ENCODE results near the gene POU3F4. TPM values are rescaled to one million over a fixed set of nuclear protein-coding genes. Genes with fewer than 3 reads are reported as not detected.

Gene POU3F4
- total RNA-seq = under 1 TPM in 1 of 4 donors, not detected in 3; 0.06 TPM

- Histone ChIP-seq H3K9me3 (no peaks in the 10 kb centered on the region), H3K4me1 (peaks cover 0 to 24% (median 17%) of the 10 kb centered on the region in 4 donors), H3K4me3 (peak within 1 kb of the TSS in 2 of 4 donors; percentile 22 to 24), H3K27ac (replicated peaks in 1 of 4) (no peak within 1 kb of the TSS), H3K36me3 (no peaks in the 10 kb centered on the region), H3K27me3 (peaks cover 0 to 92% (median 9%) of the 10 kb centered on the region in 4 donors)
- 33% methylated on average over 8 of the region's 25 CpGs for WGBS
- no peak for DNase-seq (ENCODE audit: extremely low spot score)
- intact Hi-C loops (cut with DNase I) = no loop called here
- no peak for TF ChIP-seq CTCF (IDR thresholded peaks at IDR 0.05)
- TF ChIP-seq EP300 (IDR thresholded peaks at IDR 0.05) = no peak
Measured at GRCh38 chrX:83508006-83508405, at the start of gene POU3F4. TSS of gene POU3F4 (plus strand) at chrX:83508290. CDS start at chrX:83508325, 35 bp downstream.

GRCh38 chrX:83469551-83469950, 38.5 kb upstream of the POU3F4 start:
- no peak overlapping the region for H3K4me3 ChIP-seq
- peak in 2 of 3 experiments; percentile 10 to 18 for TF ChIP-seq CTCF (IDR thresholded peaks at IDR 0.05)
- no peak for TF ChIP-seq POLR2A (IDR thresholded peaks at IDR 0.05; ENCODE audit: low read depth)
- no peaks in the 10 kb centered on the region for H3K9me3 ChIP-seq
- no peaks in the 10 kb centered on the region for H3K4me1 ChIP-seq
- no peak for DNase-seq (ENCODE audit: extremely low spot score)
- no peaks in the 10 kb centered on the region for H3K27me3 ChIP-seq
- H3K27ac ChIP-seq (replicated peaks in 1 of 4) = no peak overlapping the region
- intact Hi-C loops (cut with DNase I) = no loop called here
- H3K36me3 ChIP-seq = no peaks in the 10 kb centered on the region

DNA sequence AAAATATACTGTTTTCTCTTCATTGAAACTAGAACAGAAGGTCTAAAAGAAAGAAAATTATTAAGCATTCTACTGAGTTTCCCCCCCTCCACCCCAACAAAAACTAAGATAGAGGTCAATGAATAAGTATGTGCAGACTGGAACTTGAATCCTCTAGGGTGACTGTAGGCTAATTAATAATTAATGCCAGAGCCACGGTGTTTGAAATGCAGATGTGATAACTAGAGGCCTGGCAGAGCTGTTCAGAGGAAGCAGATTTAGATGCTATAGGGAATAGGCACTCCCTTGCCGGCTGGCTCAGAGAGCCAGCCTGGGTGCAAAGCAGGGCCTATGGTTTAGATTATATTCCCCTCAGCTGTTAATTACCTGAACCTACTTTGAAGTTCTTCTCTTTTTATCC, 12.2 kb upstream of the POU3F4 start:
- no peak for TF ChIP-seq POLR2AphosphoS5 (IDR thresholded peaks at IDR 0.05)
- no peak for TF ChIP-seq POLR2A (IDR thresholded peaks at IDR 0.05; ENCODE audit: low read depth)
- TF ChIP-seq EP300 (IDR thresholded peaks at IDR 0.05) = no peak
- TF ChIP-seq CTCF (IDR thresholded peaks at IDR 0.05) = no peak
- Histone ChIP-seq H3K27me3 (peaks cover 0 to 2% (median 0%) of the 10 kb centered on the region in 4 donors), H3K9me3 (no peaks in the 10 kb centered on the region), H3K27ac (replicated peaks in 1 of 4) (no peak overlapping the region), H3K36me3 (no peaks in the 10 kb centered on the region), H3K4me1 (no peaks in the 10 kb centered on the region), H3K4me3 (no peak overlapping the region)
- no peak for DNase-seq (ENCODE audit: extremely low spot score)
- intact Hi-C loops (cut with DNase I) = no loop called here
- 40% methylated on average over 2 of the region's 2 CpGs for WGBS

DNA sequence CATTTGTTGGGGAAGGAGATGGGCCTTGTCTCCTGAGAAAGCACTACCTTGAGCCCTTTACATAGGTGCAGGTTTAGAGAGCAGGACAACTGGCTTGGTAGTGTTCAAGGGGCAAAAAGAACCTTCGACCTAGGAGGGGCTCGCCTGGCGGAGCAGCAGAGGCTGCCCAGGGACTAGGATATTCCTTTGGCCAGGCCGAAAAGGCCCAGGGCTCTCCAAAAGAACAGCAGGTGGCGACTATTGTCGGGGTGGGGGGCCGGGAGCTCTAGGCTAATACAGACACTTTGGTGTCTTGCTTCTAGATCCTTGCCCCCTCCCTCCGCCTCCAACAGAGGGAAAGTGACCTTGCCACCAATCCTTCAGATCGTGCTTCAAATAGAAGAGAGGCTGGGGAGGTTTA, 7.1 kb upstream of the POU3F4 start:
- no peak overlapping the region for H3K27ac ChIP-seq (replicated peaks in 1 of 4)
- no peaks in the 10 kb centered on the region for H3K36me3 ChIP-seq
- H3K4me1 ChIP-seq = no peaks in the 10 kb centered on the region
- intact Hi-C loops (cut with DNase I) = no loop called here
- TF ChIP-seq CTCF (IDR thresholded peaks at IDR 0.05) (no peak), EP300 (IDR thresholded peaks at IDR 0.05) (no peak), POLR2AphosphoS5 (IDR thresholded peaks at IDR 0.05) (no peak), POLR2A (IDR thresholded peaks at IDR 0.05; ENCODE audit: low read depth) (no peak)
- H3K4me3 ChIP-seq = no peak overlapping the region
- no peak for DNase-seq (ENCODE audit: extremely low spot score)
- H3K9me3 ChIP-seq = no peaks in the 10 kb centered on the region
- peaks cover 0 to 46% (median 0%) of the 10 kb centered on the region in 4 donors for H3K27me3 ChIP-seq
- WGBS = 0% methylated on average over 2 of the region's 9 CpGs

- Histone ChIP-seq H3K27me3 (peaks cover 0 to 51% (median 0%) of the 10 kb centered on the region in 4 donors), H3K9me3 (no peaks in the 10 kb centered on the region), H3K4me1 (no peaks in the 10 kb centered on the region), H3K4me3 (no peak overlapping the region), H3K36me3 (no peaks in the 10 kb centered on the region), H3K27ac (replicated peaks in 1 of 4) (no peak overlapping the region)
- 30% methylated on average over 10 of the region's 11 CpGs for WGBS
- DNase-seq (ENCODE audit: extremely low spot score) = no peak
- intact Hi-C loops (cut with DNase I) = no loop called here
- no peak for TF ChIP-seq EP300 (IDR thresholded peaks at IDR 0.05)
- no peak for TF ChIP-seq CTCF (IDR thresholded peaks at IDR 0.05)
- TF ChIP-seq POLR2A (IDR thresholded peaks at IDR 0.05; ENCODE audit: low read depth) = no peak
- no peak for TF ChIP-seq POLR2AphosphoS5 (IDR thresholded peaks at IDR 0.05)
Measured at GRCh38 chrX:83501530-83501929, 6.6 kb upstream of the POU3F4 start.
